Mammary epithelial cell (primary cell): Measurements from ENCODE around the gene PTGER3.

Experiments
- CTCF ChIP-seq, 2 donors: IDR thresholded peaks in 1 of 2; conservative IDR thresholded peaks in 1 of 2; 2 replicates each; pipeline ENCODE4 v1.5.1; 2011 to 2012; ENCODE audit warnings: inconsistent platforms in 2 of 2, low read length in 2 of 2, mild to moderate bottlenecking in 2 of 2, control low read depth in 1 of 2, low read depth in 1 of 2; ENCODE audit not compliant: insufficient read depth in 1 of 2; ENCODE audit errors: extremely low read depth in 1 of 2
- EZH2 ChIP-seq: IDR thresholded peaks from 2 replicates; pipeline ENCODE4 v1.6.1; 2012; ENCODE audit warnings: low read length, inconsistent platforms, borderline replicate concordance

GRCh38 chr1:71087713-71088112 lies 40.1 kb upstream of the PTGER3 start:
- TF ChIP-seq CTCF (conservative IDR thresholded peaks at IDR 0.05 in 1 of 2, IDR thresholded peaks at IDR 0.05 in 1 of 2; ENCODE audit: extremely low read depth in 1 of 2, insufficient read depth in 1 of 2, low read depth in 1 of 2, low read length in 2 of 2) (no peak), EZH2 (no peak)
